Measurements from ENCODE around the gene GRK3. TPM values are rescaled to one million over a fixed set of nuclear protein-coding genes. Genes with fewer than 3 reads are reported as not detected.
A peak's percentile ranks its signal among the peaks of the same experiment; 100 is the strongest.

GRK3 gene
- total RNA-seq, 4 donors from 2014 or later = 0.64 to 5.3 (median 2.8) TPM

GRCh38 chr22:25747245-25747944 lies 182.9 kb downstream of the GRK3 start:
- H3K27ac ChIP-seq = peak overlapping the region in 2 of 4 donors; percentile 44 to 58
- no peaks in the 10 kb centered on the region for H3K36me3 ChIP-seq
- no peaks in the 10 kb centered on the region for H3K9me3 ChIP-seq
- no peak for TF ChIP-seq CTCF (IDR thresholded peaks at IDR 0.05)
- no peak for TF ChIP-seq POLR2A (IDR thresholded peaks at IDR 0.05)
- H3K27me3 ChIP-seq = peaks cover 0 to 4% (median 0%) of the 10 kb centered on the region in 4 donors
- H3K4me1 ChIP-seq = no peaks in the 10 kb centered on the region
- H3K4me3 ChIP-seq = no peak overlapping the region
- no peak for DNase-seq
- 46% methylated on average over 4 to 7 of the region's 8 CpGs for WGBS, 2 donors
- intact Hi-C loops (cut with DNase I) = no loop called here

- Histone ChIP-seq H3K36me3 (no peaks in the 10 kb centered on the region), H3K27me3 (no peaks in the 10 kb centered on the region), H3K27ac (peak overlapping the region in 2 of 4 donors; percentile 34 to 39), H3K9me3 (no peaks in the 10 kb centered on the region), H3K4me1 (no peaks in the 10 kb centered on the region), H3K4me3 (no peak overlapping the region)
- 72 to 73% methylated on average over 4 to 5 of the region's 5 CpGs for WGBS, 2 donors
- intact Hi-C loops (cut with DNase I) = no loop called here
- DNase-seq = no peak
- TF ChIP-seq POLR2A (IDR thresholded peaks at IDR 0.05) = no peak
- TF ChIP-seq CTCF (IDR thresholded peaks at IDR 0.05) = no peak
These were observed 183.7 kb downstream of the GRK3 start for GRCh38 chr22:25748140-25748539.

- intact Hi-C loops (cut with DNase I) = no loop called here
- H3K27ac ChIP-seq = no peak overlapping the region
- H3K4me3 ChIP-seq = no peak overlapping the region
- no peaks in the 10 kb centered on the region for H3K4me1 ChIP-seq
- H3K36me3 ChIP-seq = no peaks in the 10 kb centered on the region
- DNase-seq = no peak
- WGBS, 2 donors = 62 to 79% methylated on average over 2 of the region's 2 CpGs
- TF ChIP-seq POLR2A (IDR thresholded peaks at IDR 0.05) (no peak), CTCF (IDR thresholded peaks at IDR 0.05) (no peak)
- no peaks in the 10 kb centered on the region for H3K27me3 ChIP-seq
- no peaks in the 10 kb centered on the region for H3K9me3 ChIP-seq
These were observed 184.2 kb downstream of the GRK3 start for GRCh38 chr22:25748704-25749103.

GRCh38 chr22:25749420-25750169 lies 185.1 kb downstream of the GRK3 start:
- Histone ChIP-seq H3K27ac (no peak overlapping the region), H3K27me3 (no peaks in the 10 kb centered on the region), H3K4me1 (no peaks in the 10 kb centered on the region), H3K4me3 (no peak overlapping the region), H3K9me3 (no peaks in the 10 kb centered on the region), H3K36me3 (no peaks in the 10 kb centered on the region)
- TF ChIP-seq CTCF (IDR thresholded peaks at IDR 0.05) (no peak), POLR2A (IDR thresholded peaks at IDR 0.05) (no peak)
- DNase-seq = no peak
- WGBS, 2 donors = 67 to 72% methylated on average over 8 to 9 of the region's 10 CpGs
- intact Hi-C loops (cut with DNase I) = no loop called here

GRCh38 chr22:25750569-25751173 lies 186.2 kb downstream of the GRK3 start:
- TF ChIP-seq POLR2A (IDR thresholded peaks at IDR 0.05) (no peak), CTCF (IDR thresholded peaks at IDR 0.05) (no peak)
- WGBS, 2 donors = 46 to 47% methylated on average over 6 of the region's 6 CpGs
- Histone ChIP-seq H3K4me3 (no peak overlapping the region), H3K36me3 (no peaks in the 10 kb centered on the region), H3K27ac (no peak overlapping the region), H3K27me3 (no peaks in the 10 kb centered on the region), H3K9me3 (no peaks in the 10 kb centered on the region), H3K4me1 (no peaks in the 10 kb centered on the region)
- no peak for DNase-seq
- intact Hi-C loops (cut with DNase I) = no loop called here
